ENCODE measurements around the gene SDR42E2. TPM values are rescaled to one million over a fixed set of nuclear protein-coding genes. Genes with fewer than 3 reads are reported as not detected.

Gene SDR42E2
- total and polyA plus RNA-seq, 2 donors (not counting 1 experiment from before 2014, with no cell fraction given) = under 0.01 TPM; not detected in 1

GRCh38 chr16:22120440-22120839 lies 41.9 kb upstream of the SDR42E2 start:
- no peak overlapping the region for H3K4me3 ChIP-seq (replicated peaks in 1 of 4; ENCODE audit: control extremely low read depth in 1 of 4, insufficient read depth in 1 of 4, low read depth in 3 of 4, low read length in 4 of 4)
- no peak overlapping the region for H3K4me2 ChIP-seq (ENCODE audit: extremely low read depth, insufficient read depth, low read length)
- H3K27ac ChIP-seq (ENCODE audit: insufficient read depth, low read length) = no peak overlapping the region
- no peaks in the 10 kb centered on the region for H3K9me3 ChIP-seq (ENCODE audit: control insufficient read depth, insufficient read depth, low read depth, low read length)
- no peak for TF ChIP-seq CTCF (conservative IDR thresholded peaks at IDR 0.05 in 1 of 2, IDR thresholded peaks at IDR 0.05 in 1 of 2; ENCODE audit: low read depth in 1 of 2, low read length in 2 of 2)
- no peak for TF ChIP-seq EZH2 (IDR thresholded peaks at IDR 0.05; ENCODE audit: low read length, missing control alignments)
- DNase-seq (ENCODE audit: low read depth in 2 of 2) = no peak
- no peak overlapping the region for H2AFZ ChIP-seq (ENCODE audit: low read length)
- no peaks in the 10 kb centered on the region for H3K79me2 ChIP-seq (ENCODE audit: control insufficient read depth, insufficient read depth, low read length)
- no peak overlapping the region for H3K9ac ChIP-seq (ENCODE audit: insufficient read depth, low read length)
- H3K4me1 ChIP-seq (ENCODE audit: control insufficient read depth, extremely low read depth, insufficient read depth, low read length) = no peaks in the 10 kb centered on the region
- no peaks in the 10 kb centered on the region for H4K20me1 ChIP-seq (ENCODE audit: control insufficient read depth, extremely low read depth, insufficient read depth, low read length)
- H3K36me3 ChIP-seq (ENCODE audit: control insufficient read depth, insufficient read depth, low read length) = no peaks in the 10 kb centered on the region
- peaks cover 2% of the 10 kb centered on the region for H3K27me3 ChIP-seq (ENCODE audit: control insufficient read depth, insufficient read depth, low read length)

GRCh38 chr16:22122239-22122638 lies 40.1 kb upstream of the SDR42E2 start:
- Histone ChIP-seq H3K9ac (ENCODE audit: insufficient read depth, low read length) (no peak overlapping the region), H3K27ac (ENCODE audit: insufficient read depth, low read length) (no peak overlapping the region), H3K27me3 (ENCODE audit: control insufficient read depth, insufficient read depth, low read length) (no peaks in the 10 kb centered on the region), H3K79me2 (ENCODE audit: control insufficient read depth, insufficient read depth, low read length) (no peaks in the 10 kb centered on the region), H4K20me1 (ENCODE audit: control insufficient read depth, extremely low read depth, insufficient read depth, low read length) (no peaks in the 10 kb centered on the region), H2AFZ (ENCODE audit: low read length) (no peak overlapping the region), H3K4me2 (ENCODE audit: extremely low read depth, insufficient read depth, low read length) (no peak overlapping the region), H3K9me3 (ENCODE audit: control insufficient read depth, insufficient read depth, low read depth, low read length) (no peaks in the 10 kb centered on the region), H3K4me3 (replicated peaks in 1 of 4; ENCODE audit: control extremely low read depth in 1 of 4, insufficient read depth in 1 of 4, low read depth in 3 of 4, low read length in 4 of 4) (no peak overlapping the region), H3K36me3 (ENCODE audit: control insufficient read depth, insufficient read depth, low read length) (no peaks in the 10 kb centered on the region), H3K4me1 (ENCODE audit: control insufficient read depth, extremely low read depth, insufficient read depth, low read length) (no peaks in the 10 kb centered on the region)
- no peak for DNase-seq (ENCODE audit: low read depth in 2 of 2)
- TF ChIP-seq EZH2 (IDR thresholded peaks at IDR 0.05; ENCODE audit: low read length, missing control alignments) = no peak
- no peak for TF ChIP-seq CTCF (conservative IDR thresholded peaks at IDR 0.05 in 1 of 2, IDR thresholded peaks at IDR 0.05 in 1 of 2; ENCODE audit: low read depth in 1 of 2, low read length in 2 of 2)

GRCh38 chr16:22123146-22123545 lies 39.2 kb upstream of the SDR42E2 start:
- Histone ChIP-seq H3K79me2 (ENCODE audit: control insufficient read depth, insufficient read depth, low read length) (no peaks in the 10 kb centered on the region), H3K27me3 (ENCODE audit: control insufficient read depth, insufficient read depth, low read length) (no peaks in the 10 kb centered on the region), H4K20me1 (ENCODE audit: control insufficient read depth, extremely low read depth, insufficient read depth, low read length) (no peaks in the 10 kb centered on the region), H3K27ac (ENCODE audit: insufficient read depth, low read length) (no peak overlapping the region), H3K4me3 (replicated peaks in 1 of 4; ENCODE audit: control extremely low read depth in 1 of 4, insufficient read depth in 1 of 4, low read depth in 3 of 4, low read length in 4 of 4) (no peak overlapping the region), H3K9me3 (ENCODE audit: control insufficient read depth, insufficient read depth, low read depth, low read length) (no peaks in the 10 kb centered on the region), H3K4me2 (ENCODE audit: extremely low read depth, insufficient read depth, low read length) (no peak overlapping the region), H2AFZ (ENCODE audit: low read length) (no peak overlapping the region), H3K9ac (ENCODE audit: insufficient read depth, low read length) (no peak overlapping the region), H3K4me1 (ENCODE audit: control insufficient read depth, extremely low read depth, insufficient read depth, low read length) (no peaks in the 10 kb centered on the region), H3K36me3 (ENCODE audit: control insufficient read depth, insufficient read depth, low read length) (no peaks in the 10 kb centered on the region)
- DNase-seq (ENCODE audit: low read depth in 2 of 2) = no peak
- TF ChIP-seq CTCF (conservative IDR thresholded peaks at IDR 0.05 in 1 of 2, IDR thresholded peaks at IDR 0.05 in 1 of 2; ENCODE audit: low read depth in 1 of 2, low read length in 2 of 2) (no peak), EZH2 (IDR thresholded peaks at IDR 0.05; ENCODE audit: low read length, missing control alignments) (no peak)

Data from fibroblast of lung (primary cell).